ENCODE data around the gene COBLL1.

The COBLL1 gene

GRCh38 chr2:164747140-164747539, 94.5 kb downstream of the COBLL1 start:
- H3K27ac ChIP-seq (ENCODE audit: low read length) = no peak overlapping the region

GRCh38 chr2:164746713-164747112, 94.9 kb downstream of the COBLL1 start:
- no peaks in the 10 kb centered on the region for H3K9me3 ChIP-seq (ENCODE audit: control insufficient read depth in 1 of 2, low read length in 2 of 2)
- H3K27me3 ChIP-seq (ENCODE audit: low read depth, low read length) = no peaks in the 10 kb centered on the region
- no peak overlapping the region for H3K27ac ChIP-seq (ENCODE audit: low read length)
- no peaks in the 10 kb centered on the region for H3K36me3 ChIP-seq (ENCODE audit: control insufficient read depth in 1 of 2, insufficient read depth in 2 of 2, low read length in 2 of 2)
- H3K4me1 ChIP-seq (ENCODE audit: control insufficient read depth in 1 of 2, insufficient read depth in 2 of 2, low read length in 2 of 2) = peaks cover 0 to 3% of the 10 kb centered on the region in 2 donors
- H3K4me3 ChIP-seq (ENCODE audit: low read depth in 1 of 2, low read length in 2 of 2) = no peak overlapping the region

More at GRCh38 chr2:164747140-164747539, 94.5 kb downstream of the COBLL1 start:
- Histone ChIP-seq H3K36me3 (ENCODE audit: control insufficient read depth in 1 of 2, insufficient read depth in 2 of 2, low read length in 2 of 2) (no peaks in the 10 kb centered on the region), H3K4me1 (ENCODE audit: control insufficient read depth in 1 of 2, insufficient read depth in 2 of 2, low read length in 2 of 2) (peaks cover 0 to 3% of the 10 kb centered on the region in 2 donors), H3K4me3 (ENCODE audit: low read depth in 1 of 2, low read length in 2 of 2) (no peak overlapping the region), H3K27me3 (ENCODE audit: low read depth, low read length) (no peaks in the 10 kb centered on the region), H3K9me3 (ENCODE audit: control insufficient read depth in 1 of 2, low read length in 2 of 2) (no peaks in the 10 kb centered on the region)

GRCh38 chr2:164745012-164745797, 96.4 kb downstream of the COBLL1 start:
- Histone ChIP-seq H3K27me3 (ENCODE audit: low read depth, low read length) (no peaks in the 10 kb centered on the region), H3K27ac (ENCODE audit: low read length) (no peak overlapping the region), H3K9me3 (ENCODE audit: control insufficient read depth in 1 of 2, low read length in 2 of 2) (no peaks in the 10 kb centered on the region), H3K4me1 (ENCODE audit: control insufficient read depth in 1 of 2, insufficient read depth in 2 of 2, low read length in 2 of 2) (peaks cover 0 to 4% of the 10 kb centered on the region in 2 donors), H3K36me3 (ENCODE audit: control insufficient read depth in 1 of 2, insufficient read depth in 2 of 2, low read length in 2 of 2) (no peaks in the 10 kb centered on the region), H3K4me3 (ENCODE audit: low read depth in 1 of 2, low read length in 2 of 2) (no peak overlapping the region)

- Histone ChIP-seq H3K4me1 (ENCODE audit: control insufficient read depth in 1 of 2, insufficient read depth in 2 of 2, low read length in 2 of 2) (peaks cover 0 to 13% of the 10 kb centered on the region in 2 donors), H3K27ac (ENCODE audit: low read length) (no peak overlapping the region), H3K27me3 (ENCODE audit: low read depth, low read length) (no peaks in the 10 kb centered on the region), H3K9me3 (ENCODE audit: control insufficient read depth in 1 of 2, low read length in 2 of 2) (no peaks in the 10 kb centered on the region), H3K4me3 (ENCODE audit: low read depth in 1 of 2, low read length in 2 of 2) (no peak overlapping the region), H3K36me3 (ENCODE audit: control insufficient read depth in 1 of 2, insufficient read depth in 2 of 2, low read length in 2 of 2) (no peaks in the 10 kb centered on the region)
Measured at GRCh38 chr2:164742738-164743317, 98.8 kb downstream of the COBLL1 start.

- no peaks in the 10 kb centered on the region for H3K9me3 ChIP-seq (ENCODE audit: control insufficient read depth in 1 of 2, low read length in 2 of 2)
- H3K4me1 ChIP-seq (ENCODE audit: control insufficient read depth in 1 of 2, insufficient read depth in 2 of 2, low read length in 2 of 2) = peaks cover 0 to 16% of the 10 kb centered on the region in 2 donors
- no peaks in the 10 kb centered on the region for H3K36me3 ChIP-seq (ENCODE audit: control insufficient read depth in 1 of 2, insufficient read depth in 2 of 2, low read length in 2 of 2)
- no peak overlapping the region for H3K4me3 ChIP-seq (ENCODE audit: low read depth in 1 of 2, low read length in 2 of 2)
- H3K27me3 ChIP-seq (ENCODE audit: low read depth, low read length) = no peaks in the 10 kb centered on the region
- no peak overlapping the region for H3K27ac ChIP-seq (ENCODE audit: low read length)
Measured at GRCh38 chr2:164739966-164740365, 101.7 kb downstream of the COBLL1 start.

GRCh38 chr2:164737612-164738081, 104.0 kb downstream of the COBLL1 start:
- Histone ChIP-seq H3K4me3 (ENCODE audit: low read depth in 1 of 2, low read length in 2 of 2) (peak overlapping the region in 1 of 2 donors; percentile 43), H3K27ac (ENCODE audit: low read length) (no peak overlapping the region), H3K9me3 (ENCODE audit: control insufficient read depth in 1 of 2, low read length in 2 of 2) (no peaks in the 10 kb centered on the region), H3K4me1 (ENCODE audit: control insufficient read depth in 1 of 2, insufficient read depth in 2 of 2, low read length in 2 of 2) (peaks cover 0 to 16% of the 10 kb centered on the region in 2 donors), H3K36me3 (ENCODE audit: control insufficient read depth in 1 of 2, insufficient read depth in 2 of 2, low read length in 2 of 2) (no peaks in the 10 kb centered on the region), H3K27me3 (ENCODE audit: low read depth, low read length) (no peaks in the 10 kb centered on the region)

GRCh38 chr2:164735309-164735919, 106.2 kb downstream of the COBLL1 start:
- no peak overlapping the region for H3K27ac ChIP-seq (ENCODE audit: low read length)
- no peaks in the 10 kb centered on the region for H3K9me3 ChIP-seq (ENCODE audit: control insufficient read depth in 1 of 2, low read length in 2 of 2)
- no peaks in the 10 kb centered on the region for H3K27me3 ChIP-seq (ENCODE audit: low read depth, low read length)
- H3K4me3 ChIP-seq (ENCODE audit: low read depth in 1 of 2, low read length in 2 of 2) = no peak overlapping the region
- peaks cover 0 to 16% of the 10 kb centered on the region in 2 donors for H3K4me1 ChIP-seq (ENCODE audit: control insufficient read depth in 1 of 2, insufficient read depth in 2 of 2, low read length in 2 of 2)
- H3K36me3 ChIP-seq (ENCODE audit: control insufficient read depth in 1 of 2, insufficient read depth in 2 of 2, low read length in 2 of 2) = no peaks in the 10 kb centered on the region

GRCh38 chr2:164734196-164734595, 107.4 kb downstream of the COBLL1 start:
- Histone ChIP-seq H3K9me3 (ENCODE audit: control insufficient read depth in 1 of 2, low read length in 2 of 2) (no peaks in the 10 kb centered on the region), H3K36me3 (ENCODE audit: control insufficient read depth in 1 of 2, insufficient read depth in 2 of 2, low read length in 2 of 2) (no peaks in the 10 kb centered on the region), H3K27ac (ENCODE audit: low read length) (no peak overlapping the region)

GRCh38 chr2:164725542-164725941, 116.1 kb downstream of the COBLL1 start:
- no peaks in the 10 kb centered on the region for H3K9me3 ChIP-seq (ENCODE audit: control insufficient read depth in 1 of 2, low read length in 2 of 2)
- no peaks in the 10 kb centered on the region for H3K27me3 ChIP-seq (ENCODE audit: low read depth, low read length)
- no peaks in the 10 kb centered on the region for H3K36me3 ChIP-seq (ENCODE audit: control insufficient read depth in 1 of 2, insufficient read depth in 2 of 2, low read length in 2 of 2)
- H3K4me1 ChIP-seq (ENCODE audit: control insufficient read depth in 1 of 2, insufficient read depth in 2 of 2, low read length in 2 of 2) = no peaks in the 10 kb centered on the region
- H3K27ac ChIP-seq (ENCODE audit: low read length) = no peak overlapping the region
- no peak overlapping the region for H3K4me3 ChIP-seq (ENCODE audit: low read depth in 1 of 2, low read length in 2 of 2)

More at GRCh38 chr2:164734196-164734595, 107.4 kb downstream of the COBLL1 start:
- H3K4me1 ChIP-seq (ENCODE audit: control insufficient read depth in 1 of 2, insufficient read depth in 2 of 2, low read length in 2 of 2) = peaks cover 0 to 8% of the 10 kb centered on the region in 2 donors
- H3K27me3 ChIP-seq (ENCODE audit: low read depth, low read length) = no peaks in the 10 kb centered on the region
- no peak overlapping the region for H3K4me3 ChIP-seq (ENCODE audit: low read depth in 1 of 2, low read length in 2 of 2)

- Histone ChIP-seq H3K4me3 (ENCODE audit: low read depth in 1 of 2, low read length in 2 of 2) (no peak overlapping the region), H3K27ac (ENCODE audit: low read length) (no peak overlapping the region), H3K36me3 (ENCODE audit: control insufficient read depth in 1 of 2, insufficient read depth in 2 of 2, low read length in 2 of 2) (peaks cover 0 to 4% of the 10 kb centered on the region in 2 donors), H3K9me3 (ENCODE audit: control insufficient read depth in 1 of 2, low read length in 2 of 2) (no peaks in the 10 kb centered on the region), H3K4me1 (ENCODE audit: control insufficient read depth in 1 of 2, insufficient read depth in 2 of 2, low read length in 2 of 2) (no peaks in the 10 kb centered on the region), H3K27me3 (ENCODE audit: low read depth, low read length) (no peaks in the 10 kb centered on the region)
Measured at GRCh38 chr2:164722616-164723338, 118.8 kb downstream of the COBLL1 start.

- Histone ChIP-seq H3K9me3 (ENCODE audit: control insufficient read depth in 1 of 2, low read length in 2 of 2) (no peaks in the 10 kb centered on the region), H3K4me3 (ENCODE audit: low read depth in 1 of 2, low read length in 2 of 2) (no peak overlapping the region), H3K4me1 (ENCODE audit: control insufficient read depth in 1 of 2, insufficient read depth in 2 of 2, low read length in 2 of 2) (no peaks in the 10 kb centered on the region)
Measured at GRCh38 chr2:164721430-164721829, 120.2 kb downstream of the COBLL1 start.

More at GRCh38 chr2:164721430-164721829, 120.2 kb downstream of the COBLL1 start:
- peaks cover 0 to 4% of the 10 kb centered on the region in 2 donors for H3K36me3 ChIP-seq (ENCODE audit: control insufficient read depth in 1 of 2, insufficient read depth in 2 of 2, low read length in 2 of 2)
- no peaks in the 10 kb centered on the region for H3K27me3 ChIP-seq (ENCODE audit: low read depth, low read length)
- H3K27ac ChIP-seq (ENCODE audit: low read length) = no peak overlapping the region
